Nephron progenitor cell (in vitro differentiated cells): ENCODE data around the gene TNFRSF11A.

Source experiments
- DNase-seq: peaks from one replicate; pipeline ENCODE4 v3.0.0; 2021
- H3K27ac Mint-ChIP-seq: 2 replicates; pipeline ENCODE4 v1.8.0; 2021; ENCODE audit warnings: mild to moderate bottlenecking, moderate library complexity, mixed read lengths
- H3K27me3 Mint-ChIP-seq: 2 replicates; pipeline ENCODE4 v1.8.0; 2021; ENCODE audit warnings: mild to moderate bottlenecking, low read depth, mixed read lengths; ENCODE audit not compliant: poor library complexity
- H3K36me3 Mint-ChIP-seq: 2 replicates; pipeline ENCODE4 v1.8.0; 2021; ENCODE audit warnings: low read depth, mixed read lengths
- H3K4me1 Mint-ChIP-seq: 2 replicates; pipeline ENCODE4 v1.8.0; 2021; ENCODE audit warnings: mixed read lengths
- H3K4me3 Mint-ChIP-seq: 2 replicates; pipeline ENCODE4 v1.8.0; 2021; ENCODE audit warnings: mild to moderate bottlenecking, moderate library complexity, mixed read lengths
- H3K9me3 Mint-ChIP-seq: 2 replicates; pipeline ENCODE4 v1.8.0; 2021; ENCODE audit warnings: mild to moderate bottlenecking, moderate library complexity, mixed read lengths
- TF ChIP-seq, protein P1 (sequence below): fragments of 200-600 bp; sonication (generic); IDR thresholded peaks from 2 replicates; pipeline ENCODE4 v1.5.0; 2021; ENCODE audit warnings: antibody characterized with exemption

Gene TNFRSF11A

DNA sequence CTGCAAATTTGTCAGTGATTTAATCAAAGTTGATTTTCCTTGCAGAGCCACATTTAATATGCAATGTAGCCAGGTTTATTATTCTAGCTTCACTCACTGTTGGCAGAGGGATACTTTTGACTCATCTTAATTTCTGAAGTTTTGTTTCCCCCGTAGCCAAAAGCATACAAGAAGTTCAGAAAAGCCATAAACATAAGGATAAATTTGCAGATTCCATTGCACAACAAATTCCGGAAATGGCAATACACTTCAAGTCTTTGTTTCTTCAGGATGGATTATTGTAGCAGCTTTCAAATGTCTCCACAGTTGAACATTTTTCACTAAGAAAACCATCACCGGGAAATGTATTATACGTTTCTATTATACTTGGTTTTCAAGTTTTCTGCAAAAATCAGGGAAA, 109.7 kb downstream of the TNFRSF11A start:
- Mint-ChIP-seq H3K27me3 (peaks cover 7% of the 10 kb centered on the region), H3K4me3 (no peak overlapping the region), H3K36me3 (peaks cover 1% of the 10 kb centered on the region), H3K4me1 (peaks cover 14% of the 10 kb centered on the region), H3K9me3 (peaks cover 6% of the 10 kb centered on the region), H3K27ac (no peak overlapping the region)
- TF ChIP-seq, protein P1, sequence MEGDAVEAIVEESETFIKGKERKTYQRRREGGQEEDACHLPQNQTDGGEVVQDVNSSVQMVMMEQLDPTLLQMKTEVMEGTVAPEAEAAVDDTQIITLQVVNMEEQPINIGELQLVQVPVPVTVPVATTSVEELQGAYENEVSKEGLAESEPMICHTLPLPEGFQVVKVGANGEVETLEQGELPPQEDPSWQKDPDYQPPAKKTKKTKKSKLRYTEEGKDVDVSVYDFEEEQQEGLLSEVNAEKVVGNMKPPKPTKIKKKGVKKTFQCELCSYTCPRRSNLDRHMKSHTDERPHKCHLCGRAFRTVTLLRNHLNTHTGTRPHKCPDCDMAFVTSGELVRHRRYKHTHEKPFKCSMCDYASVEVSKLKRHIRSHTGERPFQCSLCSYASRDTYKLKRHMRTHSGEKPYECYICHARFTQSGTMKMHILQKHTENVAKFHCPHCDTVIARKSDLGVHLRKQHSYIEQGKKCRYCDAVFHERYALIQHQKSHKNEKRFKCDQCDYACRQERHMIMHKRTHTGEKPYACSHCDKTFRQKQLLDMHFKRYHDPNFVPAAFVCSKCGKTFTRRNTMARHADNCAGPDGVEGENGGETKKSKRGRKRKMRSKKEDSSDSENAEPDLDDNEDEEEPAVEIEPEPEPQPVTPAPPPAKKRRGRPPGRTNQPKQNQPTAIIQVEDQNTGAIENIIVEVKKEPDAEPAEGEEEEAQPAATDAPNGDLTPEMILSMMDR: no peak
- no peak for DNase-seq

DNA sequence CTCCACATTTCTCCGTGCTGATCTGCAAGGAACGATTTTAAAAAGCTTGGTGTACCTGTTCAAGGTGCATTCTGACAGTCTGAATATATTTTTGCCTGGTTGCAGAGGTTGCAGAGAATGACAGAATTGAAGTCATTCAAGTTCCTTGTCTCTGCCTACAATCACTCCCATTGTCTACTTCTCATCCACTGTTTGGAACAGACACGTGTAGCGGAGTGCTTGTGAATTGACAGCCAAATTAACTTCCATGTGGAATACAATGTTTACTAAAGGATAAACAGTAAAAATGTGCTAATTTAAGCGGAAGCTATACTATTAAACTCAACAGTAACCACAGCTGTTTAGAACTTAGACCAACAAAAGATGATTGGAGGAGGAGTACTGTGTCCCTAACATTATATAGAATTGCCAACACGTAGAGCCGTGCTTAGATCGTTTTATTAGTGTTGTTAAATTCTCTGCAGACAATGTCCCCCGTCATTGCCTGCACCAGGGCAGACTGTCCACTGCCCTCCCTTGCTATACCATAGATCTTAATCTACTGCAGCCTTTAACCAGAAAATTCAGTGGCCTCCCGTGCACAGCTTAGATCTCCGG, 110.4 kb downstream of the TNFRSF11A start:
- TF ChIP-seq, protein P1: no peak
- no peak for DNase-seq
- Mint-ChIP-seq H3K36me3 (no peaks in the 10 kb centered on the region), H3K27ac (peak overlapping the region; percentile 50), H3K4me3 (no peak overlapping the region), H3K4me1 (peaks cover 14% of the 10 kb centered on the region), H3K9me3 (peaks cover 5% of the 10 kb centered on the region), H3K27me3 (peaks cover 7% of the 10 kb centered on the region)

DNA sequence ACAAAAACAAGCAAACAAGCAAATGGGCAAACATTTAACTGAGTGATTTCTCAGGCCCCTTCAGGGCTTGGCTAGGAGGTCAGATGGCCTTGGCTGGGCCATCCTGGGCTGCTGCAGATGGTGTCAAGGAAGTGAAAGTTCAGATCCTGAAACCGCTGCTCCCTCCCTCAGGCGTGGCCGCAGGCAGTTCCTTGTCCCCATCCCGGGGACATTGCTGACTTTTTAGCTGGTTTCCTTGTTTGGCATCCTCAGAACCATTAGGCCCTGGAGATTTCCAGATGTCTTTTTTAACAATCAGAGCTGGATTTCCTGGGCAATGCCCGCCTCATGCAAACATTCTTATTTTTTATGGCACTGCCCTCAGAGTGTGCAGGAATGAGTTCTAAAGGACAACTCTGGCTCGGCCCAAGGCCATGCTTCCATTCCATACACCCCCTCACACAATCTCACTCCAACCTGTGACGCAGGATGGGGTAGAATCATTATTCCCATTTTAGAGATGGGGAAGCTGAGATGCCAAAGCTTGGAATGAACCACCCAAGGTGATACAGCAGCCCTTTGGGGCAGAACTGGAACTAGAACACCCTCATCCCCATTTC, 111.6 kb downstream of the TNFRSF11A start:
- Mint-ChIP-seq H3K27me3 (peaks cover 10% of the 10 kb centered on the region), H3K4me3 (no peak overlapping the region), H3K9me3 (no peaks in the 10 kb centered on the region), H3K4me1 (peaks cover 14% of the 10 kb centered on the region), H3K27ac (no peak overlapping the region), H3K36me3 (no peaks in the 10 kb centered on the region)
- TF ChIP-seq, protein P1: no peak
- no peak for DNase-seq

DNA sequence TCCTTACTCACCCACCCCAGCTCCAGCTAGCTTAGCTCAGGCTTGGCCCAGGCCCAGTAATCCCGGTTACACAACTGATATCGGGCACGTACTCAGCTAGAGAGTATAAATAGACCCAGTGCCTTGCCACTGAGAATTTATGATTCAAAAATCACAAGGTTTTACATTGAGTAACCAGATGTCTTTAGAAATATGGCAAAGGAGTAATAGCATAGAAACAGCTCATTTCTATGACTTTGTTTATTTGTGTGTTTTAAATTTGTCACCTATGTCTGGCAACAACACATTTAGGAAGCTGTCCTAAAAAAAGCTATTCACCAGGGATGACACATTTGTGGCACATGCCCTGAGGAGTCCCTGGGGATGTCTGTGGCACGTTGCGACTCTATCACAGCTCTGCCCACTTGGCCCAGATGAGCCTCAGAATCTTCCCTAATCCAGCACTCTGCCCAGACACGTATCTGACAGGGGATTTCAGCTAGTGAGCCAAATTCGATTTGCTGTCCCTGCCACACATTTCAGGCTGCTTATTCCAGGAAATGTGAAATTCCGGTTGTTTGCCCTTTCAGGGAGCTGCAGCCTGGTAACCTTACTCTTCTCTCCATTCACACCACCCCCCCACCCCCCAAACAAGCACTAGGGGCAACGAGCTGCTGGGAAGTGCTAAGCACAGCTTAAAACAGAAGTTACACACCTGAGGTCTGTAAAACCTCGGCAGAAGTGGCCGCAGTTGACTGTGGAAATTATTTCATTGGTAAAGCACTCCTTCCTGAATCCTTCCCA, 112.3 kb downstream of the TNFRSF11A start:
- no peak for DNase-seq
- no peaks in the 10 kb centered on the region for H3K9me3 Mint-ChIP-seq
- TF ChIP-seq, protein P1: no peak
- H3K4me3 Mint-ChIP-seq: no peak overlapping the region
- H3K27ac Mint-ChIP-seq: no peak overlapping the region
- peaks cover 15% of the 10 kb centered on the region for H3K27me3 Mint-ChIP-seq
- H3K4me1 Mint-ChIP-seq: peaks cover 14% of the 10 kb centered on the region
- no peaks in the 10 kb centered on the region for H3K36me3 Mint-ChIP-seq

DNA sequence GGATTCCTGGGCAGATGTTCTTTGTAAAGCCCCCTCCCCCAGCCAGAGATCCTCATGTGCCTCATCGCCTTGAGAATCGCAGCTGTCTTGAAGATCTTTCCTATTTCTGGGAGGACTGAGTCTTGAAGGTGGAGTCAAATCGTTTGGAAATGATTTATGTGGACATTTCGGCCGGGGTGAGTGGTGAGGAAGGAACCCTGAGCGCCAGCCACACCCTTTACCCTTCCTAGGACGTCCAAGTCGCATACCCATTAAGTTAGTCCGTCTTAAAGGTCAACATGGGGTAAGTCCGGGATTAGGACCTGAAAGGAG, 112.9 kb downstream of the TNFRSF11A start:
- DNase-seq: no peak
- Mint-ChIP-seq H3K36me3 (no peaks in the 10 kb centered on the region), H3K27ac (no peak overlapping the region), H3K4me1 (peaks cover 14% of the 10 kb centered on the region), H3K27me3 (peaks cover 18% of the 10 kb centered on the region), H3K9me3 (no peaks in the 10 kb centered on the region), H3K4me3 (no peak overlapping the region)
- TF ChIP-seq, protein P1: no peak
